SK-MEL-5 (cell line): ENCODE measurements around the gene ACTN1. TPM values are rescaled to one million over a fixed set of nuclear protein-coding genes. Genes with fewer than 3 reads are reported as not detected.

Source experiments
- DNase-seq: peaks from one replicate; pipeline ENCODE4 v3.0.0-alpha.2; 2016; ENCODE audit warnings: low read depth, low spot score
- in situ Hi-C: cut with HindIII; loops from 2 replicates; pipeline ENCODE4 v1.10.0; 2016; ENCODE audit warnings: low sequenced_read_pairs, high pct_unique_total_duplicates, low pct_unique_long_range_greater_than_20kb
- total RNA-seq: library from RNA; depleted of rRNA; stranded (reverse); fragments of >200 nt; shearing (Covaris generic); gene quantifications from 2 replicates; pipeline ENCODE4 v1.2.3, GENCODE V29; 2014

ACTN1 gene
- total RNA-seq, 1 experiment from 2014 or later = 34.2 TPM

- no peak for DNase-seq
- in situ Hi-C loops = no loop called here
Measured at GRCh38 chr14:68931474-68932051, 47.5 kb downstream of the ACTN1 start.

- no peak for DNase-seq
- in situ Hi-C loops = no loop called here
Measured at GRCh38 chr14:68931063-68931462, 48.0 kb downstream of the ACTN1 start.

- in situ Hi-C loops = no loop called here
- no peak for DNase-seq
Measured at GRCh38 chr14:68929623-68930307, 49.3 kb downstream of the ACTN1 start.

GRCh38 chr14:68928770-68929550, 50.1 kb downstream of the ACTN1 start:
- no peak for DNase-seq
- in situ Hi-C loops = no loop called here

- no peak for DNase-seq
- in situ Hi-C loops = no loop called here
Measured at GRCh38 chr14:68927956-68928675, 51.0 kb downstream of the ACTN1 start.

- in situ Hi-C loops = no loop called here
- no peak for DNase-seq
Measured at GRCh38 chr14:68927089-68927488, 52.0 kb downstream of the ACTN1 start.

DNA sequence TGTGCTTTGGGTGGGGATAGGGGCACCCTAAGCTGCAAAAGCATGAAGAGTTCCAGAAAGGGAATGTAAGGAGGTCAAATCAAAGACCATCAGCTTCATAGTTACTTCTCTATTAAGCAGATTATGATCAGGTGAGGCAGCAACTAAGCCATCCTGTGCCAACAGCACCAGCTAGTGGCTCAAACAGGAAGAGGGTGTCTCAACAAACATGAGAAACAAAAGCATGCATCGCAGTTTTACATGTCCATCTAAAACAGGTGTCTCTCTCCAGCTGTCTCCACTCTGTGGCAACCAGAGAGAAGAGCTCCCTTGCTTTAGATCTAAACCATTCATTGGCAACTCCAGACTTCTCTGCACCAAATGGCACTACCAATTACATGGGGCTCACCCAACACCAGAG, 52.9 kb downstream of the ACTN1 start:
- DNase-seq = no peak
- in situ Hi-C loops = no loop called here

- in situ Hi-C loops = no loop called here
- no peak for DNase-seq
Measured at GRCh38 chr14:68925373-68925772, 53.7 kb downstream of the ACTN1 start.

GRCh38 chr14:68924186-68925158, 54.6 kb downstream of the ACTN1 start:
- DNase-seq = no peak
- in situ Hi-C loops = no loop called here

GRCh38 chr14:68922886-68923285, 56.2 kb downstream of the ACTN1 start:
- DNase-seq = no peak
- in situ Hi-C loops = no loop called here

GRCh38 chr14:68922201-68922621, 56.9 kb downstream of the ACTN1 start:
- no peak for DNase-seq
- in situ Hi-C loops = no loop called here

DNA sequence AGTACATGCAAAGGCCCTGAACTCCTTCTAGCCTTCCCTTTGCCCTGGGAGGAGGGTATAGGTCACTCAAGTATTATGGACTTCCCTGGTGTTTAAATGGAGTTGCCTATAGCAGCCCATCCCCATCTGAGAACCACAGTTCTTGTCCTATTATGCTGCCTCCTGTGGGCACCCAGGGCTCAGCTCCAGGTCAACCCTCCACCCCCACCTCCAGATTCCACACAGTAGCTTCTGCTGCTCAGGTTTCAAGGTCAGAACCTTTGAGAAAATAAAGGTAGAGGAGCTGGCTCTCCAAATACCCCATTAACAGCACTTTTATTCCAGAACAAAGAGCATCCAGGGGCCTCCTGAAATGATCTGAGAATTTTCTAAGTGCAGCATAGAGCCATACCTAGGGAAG, 57.4 kb downstream of the ACTN1 start:
- in situ Hi-C loops = no loop called here
- no peak for DNase-seq

GRCh38 chr14:68921049-68921448, 58.1 kb downstream of the ACTN1 start:
- DNase-seq = no peak
- in situ Hi-C loops = no loop called here

GRCh38 chr14:68919129-68919927, 59.8 kb downstream of the ACTN1 start:
- no peak for DNase-seq
- in situ Hi-C loops = no loop called here

- in situ Hi-C loops = no loop called here
- DNase-seq = no peak
Measured at GRCh38 chr14:68918612-68919011, 60.5 kb downstream of the ACTN1 start.

DNA sequence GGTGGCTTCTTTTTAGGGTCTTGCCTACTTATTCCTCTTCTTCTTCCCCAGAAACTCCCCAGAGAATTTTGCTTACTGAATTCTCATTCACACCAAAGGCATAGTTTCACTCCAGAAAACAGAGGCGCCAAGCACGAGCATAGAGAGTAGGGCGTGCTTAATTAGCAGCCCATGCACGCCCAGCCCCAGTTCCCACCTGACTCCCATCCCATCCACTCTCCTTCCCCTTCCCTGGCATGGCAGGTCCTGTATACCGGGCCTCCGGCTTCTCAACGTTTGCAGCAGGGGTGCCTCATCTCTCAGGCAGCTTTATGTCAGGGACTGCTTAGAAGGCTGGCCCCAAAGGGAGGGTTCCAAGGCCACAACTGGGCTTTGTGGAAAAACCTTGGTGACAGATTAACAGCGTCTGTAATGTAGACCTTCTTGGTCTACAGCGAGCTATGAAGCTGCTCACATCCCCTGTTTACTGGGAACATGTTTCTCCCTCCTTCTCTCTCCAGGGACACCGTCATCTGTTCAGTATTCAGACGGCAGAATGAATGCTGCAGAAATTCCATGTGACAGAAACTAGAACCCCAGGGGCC, 62.7 kb downstream of the ACTN1 start:
- DNase-seq = no peak
- in situ Hi-C loops = no loop called here
